Uterus (tissue), 4 donors: ENCODE data around the gene CHID1. TPM values are rescaled to one million over a fixed set of nuclear protein-coding genes. Genes with fewer than 3 reads are reported as not detected.

Experiments
- DNase-seq, 2 donors: peaks; one replicate each; pipeline ENCODE4 v3.0.0-alpha.2; 2019 to 2020
- H3K27ac ChIP-seq, 2 donors: fragments of 200-600 bp; sonication (generic); 1 replicate in 1 of 2; 2 replicates in 1 of 2; pipeline ENCODE4 v1.5.1; 2016 to 2018
- H3K27me3 ChIP-seq, 2 donors: fragments of 200-600 bp; sonication (generic); one replicate each; pipeline ENCODE4 v1.5.1; 2018 to 2019; ENCODE audit warnings: control low read depth in 1 of 2
- H3K36me3 ChIP-seq, 2 donors: fragments of 200-600 bp; sonication (generic); one replicate each; pipeline ENCODE4 v1.5.1; 2019; ENCODE audit warnings: control low read depth in 1 of 2
- H3K4me1 ChIP-seq, 2 donors: fragments of 200-600 bp; sonication (generic); one replicate each; pipeline ENCODE4 v1.5.1; 2018 to 2019; ENCODE audit warnings: control low read depth in 1 of 2
- H3K4me3 ChIP-seq, 2 donors: fragments of 200-600 bp; sonication (generic); 1 replicate in 1 of 2; 2 replicates in 1 of 2; pipeline ENCODE4 v1.5.1; 2018 to 2019; ENCODE audit warnings: mild to moderate bottlenecking in 1 of 2
- H3K9me3 ChIP-seq, 2 donors: fragments of 200-600 bp; sonication (generic); one replicate each; pipeline ENCODE4 v1.5.1; 2019; ENCODE audit warnings: control low read depth in 1 of 2
- POLR2A ChIP-seq, 2 donors: fragments of 450-650 bp; IDR thresholded peaks; one replicate each; pipeline ENCODE4 v1.6.1; 2016; ENCODE audit warnings: antibody characterized with exemption in 2 of 2, mild to moderate bottlenecking in 1 of 2, moderate library complexity in 1 of 2
- intact Hi-C: fragments of 100-400 bp; cut with DNase I; formaldehyde crosslinking; loops from one replicate; pipeline ENCODE4 v1.15.1; 2023; ENCODE audit warnings: low total_unique reads
- total RNA-seq, 4 donors: library from RNA; depleted of rRNA in 3 of 4; stranded (reverse); fragments of >200 nt in 3 of 4; gene quantifications; one replicate each; pipeline versions ENCODE4 v1.1.0 to v1.2.4, GENCODE V29; 2014 to 2023
- TF ChIP-seq, protein P1 (sequence below), 4 experiments: fragments of 200-600 bp in 2 of 4; fragments of 450-650 bp in 2 of 4; sonication (generic) in 2 of 4; IDR thresholded peaks; one replicate each; pipeline ENCODE4 v1.5.1; 2016 to 2019; ENCODE audit warnings: antibody characterized with exemption in 4 of 4, mild to moderate bottlenecking in 2 of 4, moderate library complexity in 1 of 4
- donor health status: DM: yes; HTN: yes; CAD: no.

Gene CHID1
- total RNA-seq, 4 donors from 2014 or later, result 20.3 to 57.9 (median 48.4) TPM

GRCh38 chr11:955154-956063, 44.8 kb upstream of the CHID1 start:
- no peak for TF ChIP-seq POLR2A (IDR thresholded peaks at IDR 0.05)
- TF ChIP-seq, protein P1, sequence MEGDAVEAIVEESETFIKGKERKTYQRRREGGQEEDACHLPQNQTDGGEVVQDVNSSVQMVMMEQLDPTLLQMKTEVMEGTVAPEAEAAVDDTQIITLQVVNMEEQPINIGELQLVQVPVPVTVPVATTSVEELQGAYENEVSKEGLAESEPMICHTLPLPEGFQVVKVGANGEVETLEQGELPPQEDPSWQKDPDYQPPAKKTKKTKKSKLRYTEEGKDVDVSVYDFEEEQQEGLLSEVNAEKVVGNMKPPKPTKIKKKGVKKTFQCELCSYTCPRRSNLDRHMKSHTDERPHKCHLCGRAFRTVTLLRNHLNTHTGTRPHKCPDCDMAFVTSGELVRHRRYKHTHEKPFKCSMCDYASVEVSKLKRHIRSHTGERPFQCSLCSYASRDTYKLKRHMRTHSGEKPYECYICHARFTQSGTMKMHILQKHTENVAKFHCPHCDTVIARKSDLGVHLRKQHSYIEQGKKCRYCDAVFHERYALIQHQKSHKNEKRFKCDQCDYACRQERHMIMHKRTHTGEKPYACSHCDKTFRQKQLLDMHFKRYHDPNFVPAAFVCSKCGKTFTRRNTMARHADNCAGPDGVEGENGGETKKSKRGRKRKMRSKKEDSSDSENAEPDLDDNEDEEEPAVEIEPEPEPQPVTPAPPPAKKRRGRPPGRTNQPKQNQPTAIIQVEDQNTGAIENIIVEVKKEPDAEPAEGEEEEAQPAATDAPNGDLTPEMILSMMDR (IDR thresholded peaks at IDR 0.05), result no peak
- Histone ChIP-seq H3K4me1 (peaks cover 0 to 5% of the 10 kb centered on the region in 2 donors), H3K27ac (no peak overlapping the region), H3K27me3 (no peaks in the 10 kb centered on the region), H3K4me3 (no peak overlapping the region), H3K36me3 (no peaks in the 10 kb centered on the region), H3K9me3 (no peaks in the 10 kb centered on the region)
- intact Hi-C loops, result no loop called here
- no peak for DNase-seq

- peaks cover 0 to 2% of the 10 kb centered on the region in 2 donors for H3K9me3 ChIP-seq
- intact Hi-C loops, result no loop called here
- no peak for TF ChIP-seq POLR2A (IDR thresholded peaks at IDR 0.05)
- TF ChIP-seq, protein P1 (IDR thresholded peaks at IDR 0.05), result no peak
- no peak overlapping the region for H3K4me3 ChIP-seq
- H3K27me3 ChIP-seq, result no peaks in the 10 kb centered on the region
- DNase-seq, result no peak
- no peak overlapping the region for H3K27ac ChIP-seq
- H3K36me3 ChIP-seq, result no peaks in the 10 kb centered on the region
- H3K4me1 ChIP-seq, result peaks cover 0 to 5% of the 10 kb centered on the region in 2 donors
These were observed 44.0 kb upstream of the CHID1 start for GRCh38 chr11:954392-955153.

GRCh38 chr11:953512-953911, 42.9 kb upstream of the CHID1 start:
- Histone ChIP-seq H3K27ac (no peak overlapping the region), H3K36me3 (no peaks in the 10 kb centered on the region), H3K9me3 (peaks cover 0 to 6% of the 10 kb centered on the region in 2 donors), H3K4me3 (no peak overlapping the region), H3K27me3 (no peaks in the 10 kb centered on the region), H3K4me1 (peaks cover 0 to 5% of the 10 kb centered on the region in 2 donors)
- TF ChIP-seq POLR2A (IDR thresholded peaks at IDR 0.05), result no peak
- TF ChIP-seq, protein P1 (IDR thresholded peaks at IDR 0.05), result no peak
- no peak for DNase-seq
- intact Hi-C loops, result no loop called here

GRCh38 chr11:952406-953385, 42.1 kb upstream of the CHID1 start:
- no peak overlapping the region for H3K27ac ChIP-seq
- peaks cover 0 to 5% of the 10 kb centered on the region in 2 donors for H3K4me1 ChIP-seq
- peaks cover 0 to 6% of the 10 kb centered on the region in 2 donors for H3K9me3 ChIP-seq
- TF ChIP-seq, protein P1 (IDR thresholded peaks at IDR 0.05), result no peak
- TF ChIP-seq POLR2A (IDR thresholded peaks at IDR 0.05), result no peak
- DNase-seq, result no peak
- H3K36me3 ChIP-seq, result no peaks in the 10 kb centered on the region
- no peak overlapping the region for H3K4me3 ChIP-seq
- intact Hi-C loops, result no loop called here
- H3K27me3 ChIP-seq, result no peaks in the 10 kb centered on the region
